ENCODE results near the gene CD79B. TPM values are rescaled to one million over a fixed set of nuclear protein-coding genes. Genes with fewer than 3 reads are reported as not detected.

CD79B gene
- total and polyA plus RNA-seq, 4 experiments from 2014 or later: 16.4 to 57.2 (median 35.8) TPM

- H3K4me3 ChIP-seq (ENCODE audit: low read length in 2 of 2): no peak overlapping the region
Measured at GRCh38 chr17:63973247-63973646, 41.1 kb upstream of the CD79B start.

GRCh38 chr17:63972796-63973195, 40.7 kb upstream of the CD79B start, which contains the start of gene SCN4A:
Gene SCN4A, minus strand, starts transcription at chr17:63972918. Its CDS starts 77 bp downstream, at chr17:63972841.
- Mint-ChIP-seq H3K36me3 (no peaks in the 10 kb centered on the region), H3K27ac (peak within 1 kb of the TSS in 1 of 7 donors; percentile 19), H3K9me3 (no peaks in the 10 kb centered on the region), H3K4me3 (no peak within 1 kb of the TSS), H3K27me3 (no peaks in the 10 kb centered on the region), H3K4me1 (peaks cover 0 to 6% (median 5%) of the 10 kb centered on the region in 4 donors)
- Histone ChIP-seq H3K4me1 (ENCODE audit: insufficient read depth, low read length) (no peaks in the 10 kb centered on the region), H3K27me3 (ENCODE audit: insufficient read depth, low read length) (no peaks in the 10 kb centered on the region), H3K36me3 (ENCODE audit: insufficient read depth, low read length) (no peaks in the 10 kb centered on the region), H3K4me3 (ENCODE audit: low read length in 2 of 2) (no peak within 1 kb of the TSS), H3K9me3 (ENCODE audit: control insufficient read depth in 1 of 2, low read length in 2 of 2) (no peaks in the 10 kb centered on the region), H3K27ac (ENCODE audit: low read depth, low read length) (no peak within 1 kb of the TSS)
- intact Hi-C loops (cut with micrococcal nuclease): no loop called here
- CTCF ChIA-PET (ENCODE audit: partially characterized antibody): no interaction called here
- no peak for DNase-seq
- POLR2A ChIA-PET (ENCODE audit: partially characterized antibody): no interaction called here

More at GRCh38 chr17:63973247-63973646, 41.1 kb upstream of the CD79B start:
- Mint-ChIP-seq H3K9me3 (no peaks in the 10 kb centered on the region), H3K4me3 (no peak overlapping the region), H3K36me3 (no peaks in the 10 kb centered on the region), H3K27ac (no peak overlapping the region), H3K27me3 (no peaks in the 10 kb centered on the region), H3K4me1 (peaks cover 0 to 6% (median 4%) of the 10 kb centered on the region in 4 donors)
- H3K27ac ChIP-seq (ENCODE audit: low read depth, low read length): no peak overlapping the region
- POLR2A ChIA-PET (ENCODE audit: partially characterized antibody): no interaction called here
- no peaks in the 10 kb centered on the region for H3K27me3 ChIP-seq (ENCODE audit: insufficient read depth, low read length)
- H3K4me1 ChIP-seq (ENCODE audit: insufficient read depth, low read length): no peaks in the 10 kb centered on the region
- CTCF ChIA-PET (ENCODE audit: partially characterized antibody): no interaction called here
- no peak for DNase-seq
- intact Hi-C loops (cut with micrococcal nuclease): no loop called here
- H3K9me3 ChIP-seq (ENCODE audit: control insufficient read depth in 1 of 2, low read length in 2 of 2): no peaks in the 10 kb centered on the region
- H3K36me3 ChIP-seq (ENCODE audit: insufficient read depth, low read length): no peaks in the 10 kb centered on the region

- ChIA-PET CTCF (ENCODE audit: partially characterized antibody) (interaction anchor here (1.0 to 2.3 kb wide), 4 partner anchors 11 to 65 kb away, joined by 3 to 7 read pairs (median 4); no protein-coding TSS in a partner anchor), POLR2A (ENCODE audit: partially characterized antibody) (interaction anchor here (1.4 kb wide), 1 partner anchor 11 kb away, joined by 4 read pairs; no protein-coding TSS in a partner anchor)
- H3K4me1 Mint-ChIP-seq: peaks cover 6 to 17% (median 7%) of the 10 kb centered on the region in 4 donors
- H3K36me3 Mint-ChIP-seq: no peaks in the 10 kb centered on the region
- H3K27ac Mint-ChIP-seq: no peak overlapping the region
- no peaks in the 10 kb centered on the region for H3K9me3 ChIP-seq (ENCODE audit: control insufficient read depth in 1 of 2, low read length in 2 of 2)
- H3K4me1 ChIP-seq (ENCODE audit: insufficient read depth, low read length): peaks cover 12% of the 10 kb centered on the region
- H3K9me3 Mint-ChIP-seq: no peaks in the 10 kb centered on the region
- intact Hi-C loops (cut with micrococcal nuclease): no loop called here
- H3K27ac ChIP-seq (ENCODE audit: low read depth, low read length): no peak overlapping the region
- H3K27me3 Mint-ChIP-seq: no peaks in the 10 kb centered on the region
- H3K36me3 ChIP-seq (ENCODE audit: insufficient read depth, low read length): no peaks in the 10 kb centered on the region
- no peak overlapping the region for H3K4me3 ChIP-seq (ENCODE audit: low read length in 2 of 2)
- DNase-seq: no peak
- H3K4me3 Mint-ChIP-seq: no peak overlapping the region
- no peaks in the 10 kb centered on the region for H3K27me3 ChIP-seq (ENCODE audit: insufficient read depth, low read length)
Measured at GRCh38 chr17:63969278-63969677, 37.1 kb upstream of the CD79B start.

GRCh38 chr17:63967953-63968352, 35.8 kb upstream of the CD79B start:
- no peak for DNase-seq
- POLR2A ChIA-PET (ENCODE audit: partially characterized antibody): interaction anchor here (1.4 kb wide), 1 partner anchor 12 kb away, joined by 4 read pairs; no protein-coding TSS in a partner anchor
- intact Hi-C loops (cut with micrococcal nuclease): no loop called here
- H3K27me3 Mint-ChIP-seq: no peaks in the 10 kb centered on the region
- H3K36me3 ChIP-seq (ENCODE audit: insufficient read depth, low read length): no peaks in the 10 kb centered on the region
- H3K27ac ChIP-seq (ENCODE audit: low read depth, low read length): no peak overlapping the region
- H3K4me3 ChIP-seq (ENCODE audit: low read length in 2 of 2): no peak overlapping the region
- H3K36me3 Mint-ChIP-seq: no peaks in the 10 kb centered on the region
- H3K27ac Mint-ChIP-seq: no peak overlapping the region
- H3K27me3 ChIP-seq (ENCODE audit: insufficient read depth, low read length): no peaks in the 10 kb centered on the region
- H3K9me3 Mint-ChIP-seq: no peaks in the 10 kb centered on the region
- H3K4me3 Mint-ChIP-seq: no peak overlapping the region
- H3K4me1 ChIP-seq (ENCODE audit: insufficient read depth, low read length): peaks cover 12% of the 10 kb centered on the region
- H3K4me1 Mint-ChIP-seq: peaks cover 6 to 19% (median 8%) of the 10 kb centered on the region in 4 donors
- CTCF ChIA-PET (ENCODE audit: partially characterized antibody): interaction anchor here (0.8 to 4.3 kb wide), 3 partner anchors 14 to 56 kb away, joined by 3 to 12 read pairs (median 3); partner anchors contain the start of gene GH1
- H3K9me3 ChIP-seq (ENCODE audit: control insufficient read depth in 1 of 2, low read length in 2 of 2): no peaks in the 10 kb centered on the region

- Histone ChIP-seq H3K4me3 (ENCODE audit: low read length in 2 of 2) (no peak overlapping the region), H3K9me3 (ENCODE audit: control insufficient read depth in 1 of 2, low read length in 2 of 2) (no peaks in the 10 kb centered on the region), H3K4me1 (ENCODE audit: insufficient read depth, low read length) (peaks cover 12% of the 10 kb centered on the region), H3K36me3 (ENCODE audit: insufficient read depth, low read length) (no peaks in the 10 kb centered on the region), H3K27me3 (ENCODE audit: insufficient read depth, low read length) (no peaks in the 10 kb centered on the region), H3K27ac (ENCODE audit: low read depth, low read length) (no peak overlapping the region)
- H3K9me3 Mint-ChIP-seq: no peaks in the 10 kb centered on the region
- H3K27ac Mint-ChIP-seq: peak overlapping the region in 4 of 7 donors; percentile 2 to 49 (median 20)
- ChIA-PET CTCF (ENCODE audit: partially characterized antibody) (interaction anchor here (1.3 to 4.3 kb wide), 2 partner anchors 15 to 21 kb away, joined by 3 to 12 read pairs; no protein-coding TSS in a partner anchor), POLR2A (ENCODE audit: partially characterized antibody) (interaction anchor here (0.6 to 1.8 kb wide), 2 partner anchors 21 to 179 kb away, joined by 3 to 6 read pairs; no protein-coding TSS in a partner anchor)
- no peaks in the 10 kb centered on the region for H3K27me3 Mint-ChIP-seq
- peak; percentile 28 to 61 (median 49) for DNase-seq
- intact Hi-C loops (cut with micrococcal nuclease): no loop called here
- peak overlapping the region in 1 of 8 donors; percentile 51 for H3K4me3 Mint-ChIP-seq
- no peaks in the 10 kb centered on the region for H3K36me3 Mint-ChIP-seq
- H3K4me1 Mint-ChIP-seq: peaks cover 7 to 29% (median 8%) of the 10 kb centered on the region in 4 donors
Measured at GRCh38 chr17:63966646-63967264, 34.6 kb upstream of the CD79B start.

- intact Hi-C loops (cut with micrococcal nuclease): no loop called here
- POLR2A ChIA-PET (ENCODE audit: partially characterized antibody): no interaction called here
- no peak overlapping the region for H3K4me3 ChIP-seq (ENCODE audit: low read length in 2 of 2)
- H3K27me3 Mint-ChIP-seq: no peaks in the 10 kb centered on the region
- H3K9me3 ChIP-seq (ENCODE audit: control insufficient read depth in 1 of 2, low read length in 2 of 2): no peaks in the 10 kb centered on the region
- no peak overlapping the region for H3K4me3 Mint-ChIP-seq
- H3K27ac Mint-ChIP-seq: peak overlapping the region in 4 of 7 donors; percentile 11 to 76 (median 45)
- CTCF ChIA-PET (ENCODE audit: partially characterized antibody): no interaction called here
- H3K36me3 Mint-ChIP-seq: no peaks in the 10 kb centered on the region
- H3K4me1 ChIP-seq (ENCODE audit: insufficient read depth, low read length): peaks cover 17% of the 10 kb centered on the region
- no peaks in the 10 kb centered on the region for H3K9me3 Mint-ChIP-seq
- H3K4me1 Mint-ChIP-seq: peaks cover 7 to 30% (median 10%) of the 10 kb centered on the region in 4 donors
- no peaks in the 10 kb centered on the region for H3K36me3 ChIP-seq (ENCODE audit: insufficient read depth, low read length)
- DNase-seq: no peak
- H3K27me3 ChIP-seq (ENCODE audit: insufficient read depth, low read length): no peaks in the 10 kb centered on the region
- no peak overlapping the region for H3K27ac ChIP-seq (ENCODE audit: low read depth, low read length)
Measured at GRCh38 chr17:63963123-63963522, 31.0 kb upstream of the CD79B start.

GRCh38 chr17:63962298-63962744, 30.2 kb upstream of the CD79B start:
- CTCF ChIA-PET (ENCODE audit: partially characterized antibody): interaction anchor here (1.0 to 2.1 kb wide), 2 partner anchors 16 to 60 kb away, joined by 3 to 10 read pairs; no protein-coding TSS in a partner anchor
- POLR2A ChIA-PET (ENCODE audit: partially characterized antibody): no interaction called here
- peaks cover 17% of the 10 kb centered on the region for H3K4me1 ChIP-seq (ENCODE audit: insufficient read depth, low read length)
- no peak overlapping the region for H3K27ac ChIP-seq (ENCODE audit: low read depth, low read length)
- intact Hi-C loops (cut with micrococcal nuclease): no loop called here
- H3K4me1 Mint-ChIP-seq: peaks cover 7 to 30% (median 10%) of the 10 kb centered on the region in 4 donors
- H3K36me3 Mint-ChIP-seq: no peaks in the 10 kb centered on the region
- H3K4me3 ChIP-seq (ENCODE audit: low read length in 2 of 2): no peak overlapping the region
- no peaks in the 10 kb centered on the region for H3K9me3 ChIP-seq (ENCODE audit: control insufficient read depth in 1 of 2, low read length in 2 of 2)
- DNase-seq: no peak
- no peaks in the 10 kb centered on the region for H3K27me3 ChIP-seq (ENCODE audit: insufficient read depth, low read length)
- peak overlapping the region in 2 of 8 donors; percentile 35 to 44 for H3K4me3 Mint-ChIP-seq
- H3K36me3 ChIP-seq (ENCODE audit: insufficient read depth, low read length): no peaks in the 10 kb centered on the region
- no peaks in the 10 kb centered on the region for H3K9me3 Mint-ChIP-seq
- H3K27ac Mint-ChIP-seq: peak overlapping the region in 1 of 7 donors; percentile 82
- H3K27me3 Mint-ChIP-seq: no peaks in the 10 kb centered on the region

All from CD4-positive, alpha-beta memory T cell (primary cell).